ENCODE data around the gene CHD9NB.

DNA sequence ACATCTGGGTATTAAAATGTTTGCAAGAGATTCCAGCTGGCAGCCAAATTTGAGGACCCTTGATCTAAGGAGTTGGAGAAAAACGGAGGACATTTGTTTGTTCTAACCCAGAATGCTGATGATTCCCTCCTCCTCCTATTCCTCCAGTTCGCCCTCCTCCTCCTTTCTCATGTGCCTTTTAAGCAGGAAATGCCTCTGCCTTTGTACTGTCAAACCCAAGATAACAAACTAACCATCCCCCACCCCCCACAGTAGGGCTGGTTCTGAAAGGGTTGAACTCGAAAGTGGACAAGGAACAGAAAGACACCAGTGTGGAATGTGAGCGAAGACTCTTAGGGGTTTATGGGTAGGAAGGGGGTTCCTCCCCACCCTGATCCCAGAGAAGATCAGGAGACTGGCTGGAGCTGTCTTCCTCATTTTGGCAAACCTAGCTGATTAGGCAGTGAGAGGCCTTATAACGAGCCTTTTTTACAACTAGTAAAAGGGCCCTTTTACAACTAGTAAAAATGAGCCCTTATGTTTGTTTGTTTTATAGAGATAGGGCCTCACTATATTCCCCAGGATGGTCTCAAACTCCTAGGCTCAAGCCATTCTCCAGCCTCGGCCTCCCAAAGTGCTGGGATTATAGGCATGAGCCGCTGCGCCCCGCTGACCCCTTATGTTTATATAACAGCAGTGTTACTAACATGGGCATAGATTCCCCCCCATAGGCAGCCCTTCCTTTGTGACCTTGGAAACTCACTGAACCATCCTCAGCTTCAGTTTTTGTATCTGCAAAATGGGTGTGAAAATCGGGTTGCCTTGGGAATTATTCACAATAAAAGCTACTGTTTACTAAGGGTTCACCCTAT is 3.1 kb upstream of the CHD9NB start:
- TF ChIP-seq EZH2phosphoT487 (IDR thresholded peaks at IDR 0.05; ENCODE audit: borderline replicate concordance, low read depth) (no peak), EP300 (IDR thresholded peaks at IDR 0.05; ENCODE audit: borderline replicate concordance in 1 of 2, low read depth in 1 of 2, low read length in 1 of 2) (no peak), GATA2 (CRISPR knock-in tag; IDR thresholded peaks at IDR 0.05) (no peak), TAF1 (IDR thresholded peaks at IDR 0.05; ENCODE audit: borderline replicate concordance, low read depth, low read length) (peak; percentile 52), RAD21 (IDR thresholded peaks at IDR 0.05; ENCODE audit: low read length) (no peak), POLR2AphosphoS5 (IDR thresholded peaks at IDR 0.05; ENCODE audit: low read depth, low read length) (0 out of 2 replicates have a peak, but pooled peaks have one; percentile 8)
- TF ChIP-seq, protein P1, sequence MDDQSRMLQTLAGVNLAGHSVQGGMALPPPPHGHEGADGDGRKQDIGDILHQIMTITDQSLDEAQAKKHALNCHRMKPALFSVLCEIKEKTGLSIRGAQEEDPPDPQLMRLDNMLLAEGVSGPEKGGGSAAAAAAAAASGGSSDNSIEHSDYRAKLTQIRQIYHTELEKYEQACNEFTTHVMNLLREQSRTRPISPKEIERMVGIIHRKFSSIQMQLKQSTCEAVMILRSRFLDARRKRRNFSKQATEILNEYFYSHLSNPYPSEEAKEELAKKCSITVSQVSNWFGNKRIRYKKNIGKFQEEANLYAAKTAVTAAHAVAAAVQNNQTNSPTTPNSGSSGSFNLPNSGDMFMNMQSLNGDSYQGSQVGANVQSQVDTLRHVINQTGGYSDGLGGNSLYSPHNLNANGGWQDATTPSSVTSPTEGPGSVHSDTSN (IDR thresholded peaks at IDR 0.05): peak; percentile 6; the same call in 1 of the 2 replicates
- TF ChIP-seq, protein P2, sequence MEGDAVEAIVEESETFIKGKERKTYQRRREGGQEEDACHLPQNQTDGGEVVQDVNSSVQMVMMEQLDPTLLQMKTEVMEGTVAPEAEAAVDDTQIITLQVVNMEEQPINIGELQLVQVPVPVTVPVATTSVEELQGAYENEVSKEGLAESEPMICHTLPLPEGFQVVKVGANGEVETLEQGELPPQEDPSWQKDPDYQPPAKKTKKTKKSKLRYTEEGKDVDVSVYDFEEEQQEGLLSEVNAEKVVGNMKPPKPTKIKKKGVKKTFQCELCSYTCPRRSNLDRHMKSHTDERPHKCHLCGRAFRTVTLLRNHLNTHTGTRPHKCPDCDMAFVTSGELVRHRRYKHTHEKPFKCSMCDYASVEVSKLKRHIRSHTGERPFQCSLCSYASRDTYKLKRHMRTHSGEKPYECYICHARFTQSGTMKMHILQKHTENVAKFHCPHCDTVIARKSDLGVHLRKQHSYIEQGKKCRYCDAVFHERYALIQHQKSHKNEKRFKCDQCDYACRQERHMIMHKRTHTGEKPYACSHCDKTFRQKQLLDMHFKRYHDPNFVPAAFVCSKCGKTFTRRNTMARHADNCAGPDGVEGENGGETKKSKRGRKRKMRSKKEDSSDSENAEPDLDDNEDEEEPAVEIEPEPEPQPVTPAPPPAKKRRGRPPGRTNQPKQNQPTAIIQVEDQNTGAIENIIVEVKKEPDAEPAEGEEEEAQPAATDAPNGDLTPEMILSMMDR (IDR thresholded peaks at IDR 0.05): no peak
